Epithelial cell of alveolus of lung (primary cell): Measurements from ENCODE around the gene CDKN2B. TPM values are rescaled to one million over a fixed set of nuclear protein-coding genes. Genes with fewer than 3 reads are reported as not detected.

Experiments used
- total RNA-seq: library from RNA; depleted of rRNA; stranded (reverse); fragments of >200 nt; gene quantifications from 2 replicates; pipeline ENCODE4 v1.2.1, GENCODE V29; 2015

CDKN2B gene
- total RNA-seq: 1.2 and 42.5 TPM in 2 replicates

DNA sequence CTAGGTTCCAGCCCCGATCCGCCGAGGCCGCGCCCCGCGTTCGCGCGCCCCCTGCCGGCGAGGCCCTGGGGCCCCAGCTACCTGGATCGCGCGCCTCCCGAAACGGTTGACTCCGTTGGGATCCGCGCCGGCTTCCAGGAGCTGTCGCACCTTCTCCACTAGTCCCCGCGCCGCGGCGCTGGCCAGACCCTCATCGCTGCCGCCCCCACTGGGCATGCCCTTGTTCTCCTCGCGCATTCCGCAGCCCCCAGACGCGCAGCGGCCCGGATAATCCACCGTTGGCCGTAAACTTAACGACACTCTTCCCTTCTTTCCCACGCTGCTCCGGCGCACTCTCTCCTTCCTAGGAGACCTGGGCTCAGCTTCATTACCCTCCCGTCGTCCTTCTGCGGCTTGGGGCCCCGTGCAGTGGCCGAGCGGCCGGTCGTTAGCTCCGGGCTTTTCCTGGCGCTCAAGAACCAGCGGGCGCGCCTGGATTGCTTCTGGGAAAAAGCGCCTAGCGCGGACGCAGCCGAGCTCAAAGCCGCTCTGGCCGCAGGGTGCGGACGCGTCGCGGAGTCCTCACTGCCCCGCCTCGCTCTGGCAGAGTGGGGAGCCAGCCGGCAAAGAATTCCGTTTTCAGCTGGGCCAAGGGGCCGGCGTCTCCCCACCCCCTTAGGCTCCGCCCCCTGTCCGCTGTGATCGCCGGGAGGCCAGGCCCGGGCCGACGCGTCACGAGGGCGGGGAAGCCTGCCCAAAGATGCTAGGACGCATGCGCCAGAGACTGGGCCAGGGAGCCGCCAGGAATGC, at the start of gene CDKN2B:
TSS of gene CDKN2B (minus strand) at position 589 of the 789 bp plus-strand sequence. CDS start at position 237, 352 bp downstream.

DNA sequence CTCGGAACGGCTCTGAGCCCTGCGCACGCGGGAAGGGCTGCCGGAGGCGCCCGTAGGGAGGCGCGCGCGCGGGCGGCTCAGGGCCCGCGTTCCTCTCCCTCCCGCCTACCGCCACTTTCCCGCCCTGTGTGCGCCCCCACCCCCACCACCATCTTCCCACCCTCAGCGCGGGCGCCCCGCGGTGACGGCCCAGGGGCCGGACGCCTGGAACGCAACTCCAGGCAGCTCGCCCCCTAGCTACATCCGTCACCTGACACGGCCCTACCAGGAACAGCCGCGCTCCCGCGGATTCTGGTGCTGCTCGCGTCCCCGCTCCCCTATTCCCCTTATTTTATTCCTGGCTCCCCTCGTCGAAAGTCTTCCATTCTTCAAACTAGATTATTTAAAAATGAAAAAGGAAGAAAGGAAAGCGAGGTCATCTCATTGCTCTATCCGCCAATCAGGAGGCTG, 14.5 kb downstream of the CDKN2B start, which contains the start of gene CDKN2B-AS1:
TSS of gene CDKN2B-AS1 (plus strand) at position 236 of the 450 bp plus-strand sequence.

DNA sequence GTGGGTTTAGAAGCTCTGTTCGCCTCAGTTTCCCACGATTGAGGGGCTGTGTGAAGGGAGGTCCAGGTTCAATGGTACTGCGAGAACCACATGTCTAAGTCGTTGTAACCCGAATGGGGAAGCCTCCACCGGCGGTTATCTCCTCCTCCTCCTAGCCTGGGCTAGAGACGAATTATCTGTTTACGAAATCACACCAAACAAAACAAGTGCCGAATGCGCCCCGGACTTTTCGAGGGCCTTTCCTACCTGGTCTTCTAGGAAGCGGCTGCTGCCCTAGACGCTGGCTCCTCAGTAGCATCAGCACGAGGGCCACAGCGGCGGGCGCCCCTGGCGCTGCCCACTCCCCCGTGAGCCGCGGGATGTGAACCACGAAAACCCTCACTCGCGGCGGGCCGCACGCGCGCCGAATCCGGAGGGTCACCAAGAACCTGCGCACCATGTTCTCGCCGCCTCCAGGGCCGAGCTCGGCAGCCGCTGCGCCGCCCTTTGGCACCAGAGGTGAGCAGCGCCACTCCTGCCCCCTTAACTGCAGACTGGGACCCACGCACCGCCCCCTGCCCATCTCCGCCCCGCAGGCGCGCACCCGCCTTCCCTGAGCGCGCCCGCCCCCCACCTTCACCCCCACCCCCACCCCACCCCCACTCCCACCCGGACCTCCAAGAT, 15.1 kb downstream of the CDKN2B start, which contains the start of gene CDKN2A:
TSS of gene CDKN2A (minus strand) at position 500 of the 663 bp plus-strand sequence.

Other genes starting within 250 kb of the CDKN2B start
- 27.0 and 143 TPM in 2 replicates for gene MTAP, start 206.7 kb downstream of the CDKN2B start, total RNA-seq
- gene CDKN2A, start 14.9 kb downstream of the CDKN2B start, total RNA-seq: 0.64 and 8.3 TPM in 2 replicates
- gene CDKN2B-AS1, start 14.5 kb downstream of the CDKN2B start, total RNA-seq: 1.6 TPM in 1 of 2 replicates, not detected in the other